WTC11 (cell line): ENCODE measurements around the gene SPTBN4. TPM values are rescaled to one million over a fixed set of nuclear protein-coding genes. Genes with fewer than 3 reads are reported as not detected.
"Not testable (repeated sequence)": the region's sequence is repeated elsewhere in the genome, so short reads cannot be mapped to it uniquely, and the experiment has no call there.

Source experiments
- ATAC-seq: fragments of 200-7000 bp; cut with Tn5 transposase; 2 replicates; pipeline ENCODE4 v1.10.0; 2021; ENCODE audit warnings: mild to moderate bottlenecking, moderate library complexity
- CTCF ChIA-PET: fragments of 300-600 bp; sonication (Branson Sonifier 250); formaldehyde crosslinking; loops from one replicate; lab custom pipeline; 2021; ENCODE audit warnings: antibody characterized with exemption; lab: Charles Lee
- POLR2A ChIA-PET: fragments of 350-600 bp; sonication (Branson Sonifier 250); formaldehyde crosslinking; loops from one replicate; lab custom pipeline; 2021; ENCODE audit warnings: antibody characterized with exemption; lab: Charles Lee
- DNase-seq: peaks from one replicate; pipeline ENCODE4 v3.0.0; 2021; ENCODE audit warnings: low spot score
- H3K27ac Mint-ChIP-seq: 2 replicates; pipeline ENCODE4 v1.8.0; 2021; ENCODE audit warnings: mixed read lengths
- H3K27me3 Mint-ChIP-seq: 2 replicates; pipeline ENCODE4 v1.8.0; 2021; ENCODE audit warnings: low read depth, mild to moderate bottlenecking, moderate library complexity, mixed read lengths
- H3K36me3 Mint-ChIP-seq: 2 replicates; pipeline ENCODE4 v1.8.0; 2021; ENCODE audit warnings: mixed read lengths
- H3K4me1 Mint-ChIP-seq: 2 replicates; pipeline ENCODE4 v1.8.0; 2022; ENCODE audit warnings: mixed read lengths
- H3K4me3 Mint-ChIP-seq: 2 replicates; pipeline ENCODE4 v1.8.0; 2021; ENCODE audit warnings: mild to moderate bottlenecking, moderate library complexity, mixed read lengths
- H3K9me3 Mint-ChIP-seq: 2 replicates; pipeline ENCODE4 v1.8.0; 2021; ENCODE audit warnings: mixed read lengths
- ERG ChIP-seq: fragments of 250-450 bp; sonication (Bioruptor Pico); IDR thresholded peaks from 2 replicates; pipeline ENCODE4 v1.8.0; 2021; ENCODE audit warnings: mild to moderate bottlenecking
- FOXK1 ChIP-seq: sonication (generic); formaldehyde crosslinking; IDR thresholded peaks from 2 replicates; pipeline ENCODE4 v1.8.0; 2022; ENCODE audit warnings: mild to moderate bottlenecking, moderate library complexity, missing genetic modification reagents
- JUN ChIP-seq: sonication (generic); formaldehyde crosslinking; IDR thresholded peaks from 2 replicates; pipeline ENCODE4 v1.8.0; 2023; ENCODE audit warnings: mild to moderate bottlenecking, missing genetic modification reagents
- KAT7 ChIP-seq: sonication (generic); formaldehyde crosslinking; IDR thresholded peaks from 2 replicates; pipeline ENCODE4 v1.8.1; 2023; ENCODE audit warnings: missing genetic modification reagents, mild to moderate bottlenecking, borderline replicate concordance
- MXD4 ChIP-seq: fragments of 250-450 bp; sonication (Bioruptor Pico); IDR thresholded peaks from 2 replicates; pipeline ENCODE4 v1.8.0; 2021; ENCODE audit warnings: mild to moderate bottlenecking, moderate library complexity, borderline replicate concordance
- NFE2L1 ChIP-seq: sonication (generic); formaldehyde crosslinking; IDR thresholded peaks from 2 replicates; pipeline ENCODE4 v1.8.1; 2023; ENCODE audit warnings: missing genetic modification reagents
- SP1 ChIP-seq: sonication (generic); formaldehyde crosslinking; conservative IDR thresholded peaks from 2 replicates; pipeline ENCODE4 v1.8.1; 2022; ENCODE audit warnings: missing genetic modification reagents
- TP53 ChIP-seq: sonication (generic); formaldehyde crosslinking; IDR thresholded peaks from 2 replicates; pipeline ENCODE4 v1.8.1; 2023; ENCODE audit warnings: mild to moderate bottlenecking, missing genetic modification reagents
- ZMAT4 ChIP-seq: fragments of 250-450 bp; sonication (Bioruptor Pico); IDR thresholded peaks from 2 replicates; pipeline ENCODE4 v1.9.0; 2021; ENCODE audit warnings: mild to moderate bottlenecking
- ZNF138 ChIP-seq: sonication (generic); formaldehyde crosslinking; conservative IDR thresholded peaks from 2 replicates; pipeline ENCODE4 v1.8.1; 2022; ENCODE audit warnings: mild to moderate bottlenecking, moderate library complexity, missing genetic modification reagents
- ZNF416 ChIP-seq: fragments of 250-450 bp; sonication (Bioruptor Pico); IDR thresholded peaks from 2 replicates; pipeline ENCODE4 v1.9.0; 2021; ENCODE audit warnings: mild to moderate bottlenecking, inconsistent platforms
- ZSCAN18 ChIP-seq: fragments of 250-450 bp; sonication (Bioruptor Pico); IDR thresholded peaks from 2 replicates; pipeline ENCODE4 v2.1.2; 2022; ENCODE audit warnings: mild to moderate bottlenecking, moderate library complexity
- total RNA-seq: library from RNA; stranded (reverse); gene quantifications from 3 replicates; pipeline ENCODE4 v1.2.3, GENCODE V29; 2021
- TF ChIP-seq, protein P1 (sequence below): sonication (generic); formaldehyde crosslinking; IDR thresholded peaks from 2 replicates; pipeline ENCODE4 v1.8.1; 2022; ENCODE audit warnings: missing genetic modification reagents, borderline replicate concordance

The SPTBN4 gene
- total RNA-seq, 1 experiment from 2014 or later, result 2.8 TPM

- H3K27ac Mint-ChIP-seq, result no peak overlapping the region
- peaks cover 2% of the 10 kb centered on the region; the same call in 1 of the 2 replicates for H3K27me3 Mint-ChIP-seq
- H3K4me3 Mint-ChIP-seq, result no peak overlapping the region
- ChIA-PET POLR2A (no interaction called here), CTCF (no interaction called here)
- H3K4me1 Mint-ChIP-seq, result peaks cover 6% of the 10 kb centered on the region
- DNase-seq, result no peak
- TF ChIP-seq, protein P1, sequence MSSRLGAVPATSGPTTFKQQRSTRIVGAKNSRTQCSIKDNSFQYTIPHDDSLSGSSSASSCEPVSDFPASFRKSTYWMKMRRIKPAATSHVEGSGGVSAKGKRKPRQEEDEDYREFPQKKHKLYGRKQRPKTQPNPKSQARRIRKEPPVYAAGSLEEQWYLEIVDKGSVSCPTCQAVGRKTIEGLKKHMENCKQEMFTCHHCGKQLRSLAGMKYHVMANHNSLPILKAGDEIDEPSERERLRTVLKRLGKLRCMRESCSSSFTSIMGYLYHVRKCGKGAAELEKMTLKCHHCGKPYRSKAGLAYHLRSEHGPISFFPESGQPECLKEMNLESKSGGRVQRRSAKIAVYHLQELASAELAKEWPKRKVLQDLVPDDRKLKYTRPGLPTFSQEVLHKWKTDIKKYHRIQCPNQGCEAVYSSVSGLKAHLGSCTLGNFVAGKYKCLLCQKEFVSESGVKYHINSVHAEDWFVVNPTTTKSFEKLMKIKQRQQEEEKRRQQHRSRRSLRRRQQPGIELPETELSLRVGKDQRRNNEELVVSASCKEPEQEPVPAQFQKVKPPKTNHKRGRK (CRISPR knock-in tag), result no peak
- TF ChIP-seq FOXK1 (CRISPR knock-in tag) (no peak), ZMAT4 (no peak), KAT7 (CRISPR knock-in tag) (no peak), NFE2L1 (CRISPR knock-in tag) (no peak), TP53 (no peak), SP1 (no peak), ZNF416 (no peak), ERG (no peak), ZSCAN18 (no peak)
- no peak for ATAC-seq
- no peaks in the 10 kb centered on the region for H3K36me3 Mint-ChIP-seq
- H3K9me3 Mint-ChIP-seq, result no peaks in the 10 kb centered on the region
These were observed 6.6 kb upstream of the SPTBN4 start for GRCh38 chr19:40460185-40460584.

- Mint-ChIP-seq H3K9me3 (no peaks in the 10 kb centered on the region), H3K27me3 (peaks cover 12% of the 10 kb centered on the region), H3K36me3 (0 out of 2 replicates have a peak, but pooled peaks cover 2% of the 10 kb centered on the region), H3K4me3 (no peak overlapping the region), H3K27ac (no peak overlapping the region), H3K4me1 (peaks cover 16% of the 10 kb centered on the region)
- POLR2A ChIA-PET, result no interaction called here
- CTCF ChIA-PET, result interaction anchor here (1.0 to 4.7 kb wide), 3 partner anchors 8 to 41 kb away, joined by 4 to 57 read pairs (median 7); no protein-coding TSS in a partner anchor
- no peak for DNase-seq
- no peak for ATAC-seq
- no peak for TF ChIP-seq MXD4 (CRISPR knock-in tag)
- no peak for TF ChIP-seq JUN (CRISPR knock-in tag)
- TF ChIP-seq ZNF138 (CRISPR knock-in tag), result no peak
- no peak for TF ChIP-seq TP53
These were observed 5.1 kb upstream of the SPTBN4 start for GRCh38 chr19:40461669-40462221.

DNA sequence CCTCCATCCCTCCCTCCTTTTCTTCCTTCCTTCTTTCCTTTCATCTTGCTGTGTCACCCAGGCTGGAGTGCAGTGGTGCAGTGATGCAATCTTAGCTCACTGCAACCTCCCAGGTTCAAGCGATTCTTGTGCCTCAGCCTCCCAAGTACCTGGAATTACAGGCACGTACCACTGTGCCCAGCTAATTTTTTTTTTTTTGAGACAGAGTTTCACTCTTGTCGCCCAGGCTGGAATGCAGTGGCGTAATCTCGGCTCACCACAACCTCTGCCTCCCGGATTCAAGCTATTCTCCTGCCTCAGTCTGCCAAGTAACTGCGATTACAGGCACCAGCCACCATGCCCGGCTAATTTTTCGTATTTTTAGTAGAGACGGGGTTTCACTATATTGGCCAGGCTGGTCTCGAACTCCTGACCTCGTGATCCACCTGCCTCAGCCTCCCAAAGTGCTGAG is 3.2 kb upstream of the SPTBN4 start:
- CTCF ChIA-PET, result interaction anchor here (0.5 to 4.7 kb wide), 55 partner anchors 9 to 323 kb away, joined by 3 to 57 read pairs (median 5); partner anchors contain the start of genes C19orf47, LTBP4, PLD3 and SERTAD1
- ATAC-seq, DNase-seq, H3K4me3 Mint-ChIP-seq, H3K9me3 Mint-ChIP-seq, H3K36me3 Mint-ChIP-seq, H3K27ac Mint-ChIP-seq: not testable (repeated sequence)
- Mint-ChIP-seq H3K27me3 (peaks cover 27% of the 10 kb centered on the region), H3K4me1 (peaks cover 16% of the 10 kb centered on the region)
- POLR2A ChIA-PET, result interaction anchor here (0.6 to 1.9 kb wide), 3 partner anchors 12 to 24 kb away, joined by 4 to 12 read pairs (median 6); partner anchors contain the start of gene SERTAD3
